ENCODE results near the gene TNRC6B. TPM values are rescaled to one million over a fixed set of nuclear protein-coding genes. Genes with fewer than 3 reads are reported as not detected.
"Not testable (repeated sequence)": the region's sequence is repeated elsewhere in the genome, so short reads cannot be mapped to it uniquely, and the experiment has no call there.

Gene TNRC6B
- total and polyA plus RNA-seq, 2 experiments from 2014 or later = 23.7 to 25.8 TPM

DNA sequence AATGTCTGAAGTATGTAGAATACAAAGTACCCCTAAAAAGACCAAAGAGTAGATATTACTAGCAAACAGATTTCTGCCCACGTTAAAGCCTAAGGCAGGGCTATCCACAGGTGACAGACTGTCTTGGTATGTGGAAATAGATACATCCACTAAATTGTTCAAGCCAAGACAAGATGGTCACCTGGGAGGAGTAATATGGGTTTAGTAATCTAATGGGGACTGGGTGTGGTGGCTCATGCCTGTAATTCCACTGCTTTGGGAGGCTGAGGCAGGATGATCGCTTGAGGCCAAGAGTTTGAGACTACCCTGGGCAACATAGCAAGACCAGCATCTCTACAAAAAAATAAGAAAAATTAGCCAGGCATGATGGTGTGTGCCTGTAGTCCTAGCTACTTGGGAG is 200.2 kb downstream of the TNRC6B start:
- Histone ChIP-seq H3K4me1 (ENCODE audit: insufficient read depth) (no peaks in the 10 kb centered on the region), H3K27me3 (no peaks in the 10 kb centered on the region), H4K20me1 (ENCODE audit: insufficient read depth, poor library complexity, severe bottlenecking) (no peaks in the 10 kb centered on the region), H3K4me3 (no peak overlapping the region), H3K79me2 (peaks cover 98% of the 10 kb centered on the region), H3K27ac (no peak overlapping the region), H3K9me2 (replicated peaks; ENCODE audit: insufficient read depth) (no peaks in the 10 kb centered on the region), H3K9me3 (ENCODE audit: low read depth) (no peaks in the 10 kb centered on the region), H3K36me3 (replicated peaks; ENCODE audit: insufficient read depth, low read depth) (no peaks in the 10 kb centered on the region), H2AFZ (no peak overlapping the region), H3K4me2 (no peak overlapping the region)
- WGBS (ENCODE audit: low lambda C conversion rate, missing lambda C conversion rate) = 92% methylated on average over 2 of the region's 2 CpGs
- no peak for DNase-seq (ENCODE audit: low spot score)
- TF ChIP-seq, protein P1, sequence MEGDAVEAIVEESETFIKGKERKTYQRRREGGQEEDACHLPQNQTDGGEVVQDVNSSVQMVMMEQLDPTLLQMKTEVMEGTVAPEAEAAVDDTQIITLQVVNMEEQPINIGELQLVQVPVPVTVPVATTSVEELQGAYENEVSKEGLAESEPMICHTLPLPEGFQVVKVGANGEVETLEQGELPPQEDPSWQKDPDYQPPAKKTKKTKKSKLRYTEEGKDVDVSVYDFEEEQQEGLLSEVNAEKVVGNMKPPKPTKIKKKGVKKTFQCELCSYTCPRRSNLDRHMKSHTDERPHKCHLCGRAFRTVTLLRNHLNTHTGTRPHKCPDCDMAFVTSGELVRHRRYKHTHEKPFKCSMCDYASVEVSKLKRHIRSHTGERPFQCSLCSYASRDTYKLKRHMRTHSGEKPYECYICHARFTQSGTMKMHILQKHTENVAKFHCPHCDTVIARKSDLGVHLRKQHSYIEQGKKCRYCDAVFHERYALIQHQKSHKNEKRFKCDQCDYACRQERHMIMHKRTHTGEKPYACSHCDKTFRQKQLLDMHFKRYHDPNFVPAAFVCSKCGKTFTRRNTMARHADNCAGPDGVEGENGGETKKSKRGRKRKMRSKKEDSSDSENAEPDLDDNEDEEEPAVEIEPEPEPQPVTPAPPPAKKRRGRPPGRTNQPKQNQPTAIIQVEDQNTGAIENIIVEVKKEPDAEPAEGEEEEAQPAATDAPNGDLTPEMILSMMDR (IDR thresholded peaks at IDR 0.05; ENCODE audit: poor library complexity) = no peak

DNA sequence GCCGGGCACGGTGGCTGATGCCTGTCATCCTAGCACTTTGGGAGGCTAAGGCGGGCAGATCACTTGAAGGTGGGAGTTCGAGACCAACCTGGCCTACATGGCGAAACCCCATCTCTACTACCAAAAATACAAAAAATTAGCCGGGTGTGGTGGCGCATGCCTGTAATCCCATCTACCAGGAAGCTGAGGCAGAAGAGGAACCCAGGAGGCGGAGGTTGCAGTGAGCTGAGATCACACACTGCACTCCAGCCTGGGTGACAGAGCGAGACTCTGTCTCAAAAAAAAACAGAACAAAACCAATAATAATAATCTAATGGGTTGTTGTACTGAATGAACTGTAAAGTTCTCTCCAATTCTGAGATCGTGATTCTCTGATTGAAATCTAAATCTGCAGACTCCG is 200.7 kb downstream of the TNRC6B start:
- H3K9me2 ChIP-seq (replicated peaks; ENCODE audit: insufficient read depth); H3K27me3 ChIP-seq; H3K4me2 ChIP-seq; H3K4me3 ChIP-seq; H3K27ac ChIP-seq; H2AFZ ChIP-seq; DNase-seq (ENCODE audit: low spot score); H3K36me3 ChIP-seq (replicated peaks; ENCODE audit: insufficient read depth, low read depth); H4K20me1 ChIP-seq (ENCODE audit: insufficient read depth, poor library complexity, severe bottlenecking); H3K9me3 ChIP-seq (ENCODE audit: low read depth); H3K4me1 ChIP-seq (ENCODE audit: insufficient read depth): not testable (repeated sequence)
- 98% methylated on average over 11 of the region's 11 CpGs for WGBS (ENCODE audit: low lambda C conversion rate, missing lambda C conversion rate)
- peaks cover 95% of the 10 kb centered on the region for H3K79me2 ChIP-seq

DNA sequence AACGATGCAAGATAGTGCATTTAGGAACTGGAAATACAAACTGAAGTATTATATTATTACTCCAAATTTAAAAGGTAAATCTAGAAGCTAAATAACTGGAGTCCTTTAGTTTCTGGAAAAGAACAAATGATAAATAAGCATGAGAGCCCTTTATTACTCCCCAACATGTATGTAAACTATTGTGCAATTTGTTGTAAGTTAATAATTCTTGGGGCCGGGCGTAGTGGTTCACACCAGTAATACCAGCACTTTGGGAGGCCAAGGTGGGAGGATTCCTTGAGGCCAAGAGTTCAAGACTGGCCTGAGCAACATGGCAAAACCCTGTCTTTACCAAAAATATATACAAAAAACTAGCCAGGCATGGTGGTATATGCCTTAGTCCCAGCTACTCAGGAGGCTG is 203.7 kb downstream of the TNRC6B start:
- Histone ChIP-seq H3K9me2 (replicated peaks; ENCODE audit: insufficient read depth) (no peaks in the 10 kb centered on the region), H3K27ac (no peak overlapping the region), H3K9me3 (ENCODE audit: low read depth) (no peaks in the 10 kb centered on the region), H3K27me3 (no peaks in the 10 kb centered on the region), H2AFZ (no peak overlapping the region), H3K4me2 (no peak overlapping the region), H3K4me1 (ENCODE audit: insufficient read depth) (no peaks in the 10 kb centered on the region), H3K36me3 (replicated peaks; ENCODE audit: insufficient read depth, low read depth) (no peaks in the 10 kb centered on the region), H3K79me2 (peaks cover 93% of the 10 kb centered on the region), H3K4me3 (no peak overlapping the region), H4K20me1 (ENCODE audit: insufficient read depth, poor library complexity, severe bottlenecking) (no peaks in the 10 kb centered on the region)
- TF ChIP-seq EZH2phosphoT487 (IDR thresholded peaks at IDR 0.05; ENCODE audit: low read depth, severe bottlenecking, unreplicated experiment) (no peak), EZH2 (IDR thresholded peaks at IDR 0.05; ENCODE audit: borderline replicate concordance) (no peak)
- TF ChIP-seq, protein P1 (IDR thresholded peaks at IDR 0.05; ENCODE audit: poor library complexity) = no peak
- no peak for DNase-seq (ENCODE audit: low spot score)
- 93% methylated on average over 3 of the region's 3 CpGs for WGBS (ENCODE audit: low lambda C conversion rate, missing lambda C conversion rate)

DNA sequence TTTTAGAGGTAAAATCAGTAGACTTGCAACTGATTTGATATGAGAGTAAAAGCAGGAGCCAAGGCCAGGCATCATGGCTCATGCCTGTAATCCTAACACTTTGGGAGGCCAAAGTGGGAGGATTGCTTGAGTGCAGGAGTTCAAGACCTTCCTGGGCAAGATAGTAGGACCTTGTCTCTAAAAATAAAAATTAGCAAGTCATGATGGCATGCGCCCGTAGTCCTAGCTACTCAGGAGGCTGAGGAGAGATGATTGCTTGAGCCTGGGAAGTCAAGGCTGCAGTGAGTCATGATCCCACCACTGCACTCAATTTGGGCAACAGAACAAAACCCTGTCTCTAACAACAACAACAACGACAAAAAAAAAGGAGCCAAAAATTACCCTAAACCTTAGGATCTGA is 206.2 kb downstream of the TNRC6B start:
- Histone ChIP-seq H2AFZ (no peak overlapping the region), H3K9me2 (replicated peaks; ENCODE audit: insufficient read depth) (no peaks in the 10 kb centered on the region), H3K79me2 (peaks cover 77% of the 10 kb centered on the region), H3K36me3 (replicated peaks; ENCODE audit: insufficient read depth, low read depth) (no peaks in the 10 kb centered on the region), H3K4me3 (no peak overlapping the region), H4K20me1 (ENCODE audit: insufficient read depth, poor library complexity, severe bottlenecking) (no peaks in the 10 kb centered on the region), H3K27me3 (no peaks in the 10 kb centered on the region), H3K4me1 (ENCODE audit: insufficient read depth) (peaks cover 3% of the 10 kb centered on the region), H3K27ac (no peak overlapping the region), H3K9me3 (ENCODE audit: low read depth) (no peaks in the 10 kb centered on the region), H3K4me2 (no peak overlapping the region)
- 98% methylated on average over 3 of the region's 3 CpGs for WGBS (ENCODE audit: low lambda C conversion rate, missing lambda C conversion rate)
- no peak for DNase-seq (ENCODE audit: low spot score)
- TF ChIP-seq, protein P1 (IDR thresholded peaks at IDR 0.05; ENCODE audit: poor library complexity) = no peak
- TF ChIP-seq EZH2phosphoT487 (IDR thresholded peaks at IDR 0.05; ENCODE audit: low read depth, severe bottlenecking, unreplicated experiment) = no peak
- no peak for TF ChIP-seq EZH2 (IDR thresholded peaks at IDR 0.05; ENCODE audit: borderline replicate concordance)
